Limb (tissue), 2 donors: Measurements from ENCODE around the gene C2orf81.

Experiments used
- DNase-seq, 2 donors: peaks; one replicate each; pipeline ENCODE4 v3.0.0-alpha.2; 2016; ENCODE audit errors: extremely low spot score in 2 of 2

Gene C2orf81

DNA sequence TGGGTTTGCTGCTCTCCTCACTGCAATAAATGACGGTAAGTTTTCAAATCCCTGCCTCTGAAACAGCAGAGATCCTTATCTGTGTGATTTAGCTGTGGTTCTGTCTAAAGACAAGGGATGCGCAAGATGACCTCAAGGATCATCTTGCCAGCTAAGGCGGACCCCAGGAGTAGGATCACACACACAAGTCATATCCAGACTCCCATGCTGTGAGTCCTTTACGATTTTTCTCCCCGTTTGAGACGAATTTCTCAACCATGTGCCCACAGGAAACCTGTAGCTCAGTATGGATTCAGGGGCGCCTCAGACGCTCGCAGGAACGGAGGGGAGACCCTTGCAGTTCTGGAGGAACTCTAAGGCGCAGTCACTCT lies 30.2 kb downstream of the C2orf81 start:
- DNase-seq: no peak

DNA sequence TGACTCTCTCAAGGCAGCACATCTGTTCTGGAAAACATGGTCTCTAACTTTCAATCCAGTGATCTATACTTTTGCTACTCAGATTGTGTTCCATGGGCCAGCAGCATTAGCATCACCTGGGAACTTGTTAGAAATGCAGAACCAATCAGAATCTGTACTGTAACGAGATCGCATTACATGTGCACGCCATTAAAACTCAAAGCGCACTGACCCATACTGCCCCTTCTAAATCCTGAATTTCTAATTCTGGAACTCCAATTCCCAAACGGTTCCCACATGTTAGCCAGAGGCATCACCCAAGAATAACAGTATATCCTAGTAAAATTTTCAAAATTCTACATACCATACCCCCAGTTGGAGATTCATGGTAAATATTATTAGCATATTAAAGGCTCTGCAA lies 30.8 kb downstream of the C2orf81 start:
- DNase-seq: no peak

DNA sequence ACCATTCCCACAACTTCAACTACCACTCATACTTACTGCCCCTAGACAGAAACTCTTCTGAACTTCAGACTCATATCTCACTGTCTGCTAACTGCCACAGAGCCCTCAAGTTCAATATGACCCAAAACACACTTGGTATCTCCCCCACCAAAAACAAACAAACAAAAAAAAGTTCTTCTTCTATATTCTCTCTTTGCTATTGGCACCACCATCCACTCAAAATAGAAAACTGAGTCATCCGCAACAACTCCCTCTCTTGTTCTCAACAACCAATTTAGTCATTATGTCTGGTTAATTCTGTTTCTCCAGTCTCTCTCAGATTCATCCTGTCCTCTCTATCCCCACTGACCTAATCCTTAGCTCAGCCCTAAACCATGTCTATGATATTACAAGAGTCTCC lies 34.1 kb downstream of the C2orf81 start:
- no peak for DNase-seq

DNA sequence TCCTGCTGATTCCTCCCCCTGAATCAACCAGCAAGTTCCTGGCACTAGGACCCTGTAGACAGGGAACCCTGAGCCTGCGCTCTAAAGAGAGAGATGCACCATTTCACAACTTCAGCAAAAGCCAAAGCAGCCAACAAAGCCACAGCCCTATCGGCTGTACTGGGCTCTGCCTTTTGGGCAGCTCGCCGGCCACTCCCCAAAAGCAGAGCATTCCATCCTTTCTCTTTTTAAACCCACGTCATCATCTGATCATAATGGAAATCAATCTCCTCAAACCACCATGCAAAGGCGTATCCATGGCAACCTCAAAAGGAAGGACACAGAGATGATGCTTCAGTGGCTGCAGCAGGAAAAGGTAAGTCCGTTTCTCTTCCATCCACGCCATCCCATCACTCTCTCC lies 36.0 kb downstream of the C2orf81 start:
- DNase-seq: peak in 1 of 2 donors; percentile 37

DNA sequence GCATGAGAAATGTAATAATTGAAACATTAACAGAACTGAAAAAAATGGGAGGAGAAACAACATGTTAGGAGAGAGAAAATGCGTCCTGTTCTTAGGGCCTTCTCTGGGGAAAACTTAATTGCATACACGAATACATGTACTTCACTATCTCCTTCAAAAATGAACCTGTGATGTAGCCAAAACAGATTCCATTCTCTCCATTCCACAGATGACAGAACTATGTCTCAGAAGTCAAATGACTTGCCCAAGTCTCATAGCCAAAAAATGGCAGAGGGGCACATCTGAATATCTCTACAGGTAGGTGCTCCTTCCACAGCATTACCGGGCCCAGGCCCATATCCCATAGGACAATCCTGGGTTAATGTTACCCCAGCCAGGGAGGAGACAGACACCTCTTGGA lies 37.4 kb downstream of the C2orf81 start:
- DNase-seq: no peak

DNA sequence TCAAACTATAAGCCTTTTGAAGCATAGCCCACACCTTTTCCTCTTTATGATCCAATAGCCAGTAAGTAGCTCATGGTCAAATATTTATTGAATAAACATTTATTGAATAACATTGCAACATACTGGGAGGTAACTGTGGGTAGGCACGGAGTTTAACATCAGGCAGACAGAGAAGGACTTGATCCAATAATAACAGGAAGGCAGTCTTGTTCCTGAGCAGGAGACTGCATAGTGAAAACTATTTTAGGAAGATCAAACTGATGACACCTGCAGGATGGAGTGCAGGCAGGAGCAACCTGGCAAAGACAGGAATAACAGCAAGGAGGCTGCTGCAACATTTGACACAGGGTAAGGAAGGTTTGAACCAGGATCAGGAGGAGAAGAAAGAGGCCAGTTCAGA lies 38.2 kb downstream of the C2orf81 start:
- DNase-seq: no peak

DNA sequence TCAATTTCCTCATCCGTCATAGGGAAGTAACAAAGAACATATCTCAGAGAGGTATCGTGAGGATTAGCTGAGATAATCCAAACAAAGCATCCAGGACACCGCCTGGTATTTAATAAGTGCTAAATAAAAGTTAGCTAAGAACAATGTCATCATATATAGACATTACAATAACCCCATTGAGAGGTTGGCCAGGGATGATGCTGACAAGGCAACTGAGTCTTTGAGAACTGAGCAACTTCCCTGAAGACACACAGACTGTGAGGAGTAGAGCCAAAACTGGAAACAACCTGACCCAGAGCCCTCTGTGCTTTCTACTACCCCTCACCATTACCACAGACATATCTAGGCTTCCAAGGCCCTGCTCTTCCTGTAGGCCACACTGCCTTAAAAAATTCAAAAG lies 39.7 kb downstream of the C2orf81 start:
- no peak for DNase-seq

DNA sequence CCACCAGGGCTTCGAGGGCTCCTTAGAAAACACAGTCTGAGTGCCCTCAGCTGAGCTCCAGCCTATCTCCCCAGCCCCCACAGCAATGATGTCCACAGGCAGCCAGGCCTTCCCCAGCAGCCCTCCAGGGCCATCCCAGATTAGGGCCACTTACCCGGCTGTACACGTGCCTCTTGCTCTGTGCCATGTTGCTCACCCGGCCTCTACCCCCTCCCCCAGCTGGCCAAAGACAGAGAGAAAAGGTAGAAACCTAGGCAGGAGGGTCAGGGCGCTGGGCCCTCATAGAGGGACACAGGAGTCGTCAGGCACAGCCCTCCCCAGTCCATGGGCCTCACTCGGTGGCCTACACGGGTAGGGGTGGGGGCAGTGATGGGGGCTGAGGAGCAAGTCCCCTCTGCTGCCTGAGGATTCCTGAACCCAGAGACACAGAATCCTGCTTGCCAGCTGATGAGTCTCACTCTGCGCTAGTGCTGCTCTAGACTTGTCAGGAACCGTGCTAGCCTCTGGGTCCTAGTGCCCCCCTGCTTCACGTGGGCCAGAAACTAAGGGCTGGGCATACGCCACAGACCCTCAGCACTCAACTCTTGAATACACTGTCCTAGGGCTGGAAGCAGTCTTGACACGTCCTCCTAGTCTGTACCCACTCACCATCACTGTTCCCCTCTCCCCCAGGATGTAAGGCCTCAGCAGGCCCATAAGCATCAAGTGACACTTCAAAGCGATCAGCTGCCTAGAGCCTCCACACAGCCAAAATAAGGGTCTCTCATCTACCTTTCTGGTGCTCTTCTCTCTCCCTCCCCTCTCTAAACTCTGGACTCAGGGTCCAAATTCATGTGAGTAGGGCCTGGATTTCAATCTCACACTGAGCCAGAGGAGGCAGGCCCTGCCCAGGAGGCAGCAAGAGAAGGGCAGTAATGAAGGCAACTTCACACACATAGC lies 41.3 kb downstream of the C2orf81 start, which contains the start of gene DCTN1:
Gene DCTN1 (minus strand): TSS at position 461 of the 939 bp plus-strand sequence. CDS start 274 bp downstream, at position 187.
- peak; percentile 48 to 67 for DNase-seq

DNA sequence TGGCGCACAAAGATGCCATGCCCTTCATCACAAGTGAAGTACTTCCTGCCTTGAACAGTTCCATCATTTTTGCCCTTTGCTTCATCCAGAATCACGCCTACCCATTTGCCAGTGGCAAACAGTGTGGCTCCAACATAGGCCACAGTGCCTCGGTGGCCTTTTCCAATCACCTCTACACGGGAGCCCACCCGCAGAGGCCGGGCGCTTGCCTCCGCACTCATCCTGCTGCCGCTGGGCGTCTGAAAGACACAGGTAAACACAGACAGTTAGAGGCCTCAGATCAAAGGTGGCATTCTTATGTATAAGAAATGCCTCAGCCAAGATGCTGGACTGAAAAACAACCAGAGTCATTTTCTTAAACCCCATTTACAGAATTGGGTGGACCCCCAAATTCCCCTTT lies 43.4 kb downstream of the C2orf81 start:
- no peak for DNase-seq

DNA sequence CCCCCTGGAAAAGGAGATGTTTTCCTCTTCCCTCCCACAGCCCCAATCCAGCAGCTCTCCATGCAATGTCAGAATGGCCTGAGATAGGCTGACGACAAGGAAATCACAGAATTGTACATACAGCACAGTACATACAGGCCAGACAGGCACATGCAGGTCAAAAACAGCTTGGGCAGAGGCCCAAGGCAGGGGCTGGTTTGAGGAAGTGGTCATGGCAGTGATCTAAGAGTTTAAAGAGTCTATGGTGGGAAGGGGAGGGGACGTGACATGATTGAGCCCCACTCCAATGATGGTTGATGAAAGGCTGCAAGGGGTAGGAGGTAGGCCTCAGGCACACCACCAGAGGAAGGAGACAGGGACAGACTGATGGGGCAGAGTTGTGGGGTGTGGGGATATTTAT lies 45.6 kb downstream of the C2orf81 start:
- no peak for DNase-seq

DNA sequence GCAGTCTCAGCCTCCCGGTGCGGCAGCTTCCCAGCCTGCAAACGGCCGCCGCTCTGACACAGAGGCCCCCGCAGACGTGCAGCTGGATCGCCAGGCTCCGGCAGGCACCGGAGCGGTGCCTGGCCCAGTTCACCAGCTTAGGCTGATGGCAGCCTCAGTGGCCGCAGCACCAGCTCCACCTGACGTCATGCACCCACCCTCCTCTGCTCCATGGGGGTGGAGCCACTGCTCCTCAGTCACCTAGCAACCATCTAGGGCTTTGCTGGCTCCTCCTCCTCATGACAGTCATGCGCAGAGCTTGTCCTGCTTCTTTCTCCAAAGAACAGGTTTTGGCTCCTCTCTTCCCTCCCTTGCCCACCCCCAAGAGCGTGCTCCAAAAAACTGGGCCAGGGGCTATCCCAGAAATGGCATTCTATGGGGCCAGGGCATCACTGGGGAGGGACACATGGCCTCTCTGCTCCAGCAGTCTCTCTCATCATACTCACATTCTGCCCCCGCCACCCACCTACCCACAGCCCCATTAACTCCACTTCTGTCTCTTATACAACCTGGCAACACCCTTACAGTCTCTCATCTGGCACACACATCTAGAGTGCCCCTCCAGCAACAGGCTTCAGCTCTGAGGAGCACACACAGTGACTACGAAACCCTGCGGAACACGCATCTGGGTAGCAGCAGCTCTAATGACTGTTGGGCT lies 46.8 kb downstream of the C2orf81 start:
- DNase-seq: peak; percentile 80 to 85

DNA sequence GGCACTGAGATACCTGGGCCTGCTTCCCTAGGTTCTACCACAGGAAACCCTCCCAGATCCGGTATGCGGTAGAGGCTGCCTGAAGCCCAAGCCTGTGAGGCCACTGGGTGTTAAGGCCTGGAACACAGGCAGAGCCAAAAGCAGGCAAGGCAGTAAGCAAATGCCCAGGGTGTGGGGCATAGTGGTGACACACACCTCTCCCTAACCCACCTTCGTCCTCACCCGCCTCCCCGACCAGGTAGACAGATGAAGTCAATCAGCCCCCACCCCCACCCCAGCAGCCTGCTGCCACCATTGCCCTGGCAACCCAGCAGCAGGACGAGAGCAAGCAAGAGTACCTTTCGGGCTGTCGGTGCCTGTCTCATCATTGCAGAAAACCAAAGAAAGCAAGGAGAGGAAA lies 47.4 kb downstream of the C2orf81 start:
- DNase-seq: peak in 1 of 2 donors; percentile 40

DNA sequence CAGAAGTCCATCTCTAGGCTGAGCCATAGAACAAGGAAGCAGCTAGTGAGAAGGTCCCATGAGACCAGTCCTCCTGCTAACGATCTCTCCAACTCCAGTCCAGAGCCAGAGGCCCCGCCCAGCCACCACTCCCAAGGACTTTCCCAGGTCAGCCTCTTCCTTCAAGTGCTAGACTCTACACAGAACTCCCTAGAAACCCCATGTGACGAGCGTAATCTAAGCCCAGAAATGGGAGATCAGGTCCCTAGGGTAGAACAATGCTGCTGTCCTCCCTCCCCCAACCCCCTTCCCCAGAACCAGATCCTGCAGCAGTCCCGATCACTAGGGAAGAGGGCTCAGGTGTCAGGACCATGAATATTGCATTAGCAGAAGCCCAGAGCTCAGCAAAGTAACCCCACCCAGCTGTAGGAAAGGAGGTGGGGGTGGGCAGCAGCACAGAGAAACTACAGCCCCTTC lies 48.2 kb downstream of the C2orf81 start:
- peak in 1 of 2 donors; percentile 32 for DNase-seq

DNA sequence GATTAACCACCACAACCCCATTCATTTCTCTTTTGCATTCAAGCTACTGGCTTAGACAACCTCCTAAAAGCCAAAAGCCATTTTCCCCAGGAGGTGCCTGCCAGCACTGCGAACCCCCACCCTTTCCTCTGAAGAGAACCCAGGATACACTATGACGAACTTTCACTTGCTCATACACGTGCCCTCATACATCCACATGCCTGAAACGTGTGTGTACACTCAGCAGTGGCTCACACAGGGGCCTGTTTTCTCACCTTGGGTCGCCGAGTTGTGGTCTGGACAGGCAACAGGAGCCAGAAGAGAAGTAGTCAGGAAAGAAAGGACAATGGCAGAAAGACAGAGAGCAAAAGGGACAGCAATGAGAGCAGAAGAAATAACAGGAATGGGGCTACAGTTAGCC lies 48.7 kb downstream of the C2orf81 start:
- DNase-seq: no peak

DNA sequence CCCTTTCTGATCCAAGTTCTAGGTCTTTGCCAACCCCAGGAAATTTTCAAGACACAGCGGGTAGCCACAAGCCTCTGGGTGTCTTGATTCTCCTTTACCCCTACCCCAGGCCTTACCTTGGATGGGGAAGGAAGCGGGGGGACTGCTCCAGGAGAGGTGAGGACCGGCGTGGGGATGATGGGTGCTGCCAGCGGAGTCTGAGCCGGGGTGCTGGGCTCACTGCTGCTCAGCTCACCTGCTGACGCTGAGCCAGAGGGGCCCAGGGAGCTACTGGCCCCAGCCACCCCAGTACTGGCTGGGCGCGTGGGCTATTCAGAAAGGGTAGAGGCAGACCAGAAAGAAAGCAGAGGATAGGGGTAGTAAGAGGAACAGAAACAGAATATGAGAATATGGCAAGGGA lies 50.0 kb downstream of the C2orf81 start:
- no peak for DNase-seq

DNA sequence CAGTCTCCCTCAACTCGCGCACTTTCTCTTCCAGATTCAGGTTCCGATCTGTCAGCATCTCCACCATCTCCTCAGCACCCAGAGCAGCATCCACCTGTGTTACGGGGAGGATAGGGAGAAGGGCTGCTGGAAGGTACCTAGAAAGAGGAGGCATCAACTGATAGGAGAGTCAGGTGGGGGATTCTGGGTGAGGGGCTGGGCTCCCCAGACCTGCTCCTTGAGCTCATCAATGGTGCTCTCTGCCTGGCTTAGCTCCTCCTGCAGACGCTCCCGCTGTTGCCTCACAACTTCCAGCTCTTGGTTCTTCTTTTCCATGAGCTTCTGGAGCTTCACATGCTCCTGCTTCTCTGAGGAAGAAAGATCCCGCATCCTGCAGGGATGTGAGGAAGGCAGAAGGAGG lies 51.4 kb downstream of the C2orf81 start:
- no peak for DNase-seq

DNA sequence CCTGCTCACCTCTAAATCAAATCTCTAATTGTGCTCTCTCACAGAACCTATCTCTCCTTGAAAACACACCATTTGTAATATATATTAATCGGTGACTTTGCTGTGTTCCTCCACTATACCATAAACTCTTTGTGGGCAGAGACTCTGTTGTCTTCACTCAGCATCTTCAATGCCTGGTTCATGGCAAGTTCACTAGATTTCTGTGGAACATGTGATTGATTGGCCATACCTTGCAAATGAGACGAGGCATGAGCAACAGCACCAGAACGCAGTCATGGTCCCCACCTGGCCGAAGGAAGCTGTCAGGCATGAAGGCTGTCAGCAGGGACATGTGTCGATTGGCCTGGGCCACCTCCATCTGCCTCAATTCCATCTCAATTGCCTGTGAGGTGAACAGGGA lies 52.9 kb downstream of the C2orf81 start:
- DNase-seq: no peak

DNA sequence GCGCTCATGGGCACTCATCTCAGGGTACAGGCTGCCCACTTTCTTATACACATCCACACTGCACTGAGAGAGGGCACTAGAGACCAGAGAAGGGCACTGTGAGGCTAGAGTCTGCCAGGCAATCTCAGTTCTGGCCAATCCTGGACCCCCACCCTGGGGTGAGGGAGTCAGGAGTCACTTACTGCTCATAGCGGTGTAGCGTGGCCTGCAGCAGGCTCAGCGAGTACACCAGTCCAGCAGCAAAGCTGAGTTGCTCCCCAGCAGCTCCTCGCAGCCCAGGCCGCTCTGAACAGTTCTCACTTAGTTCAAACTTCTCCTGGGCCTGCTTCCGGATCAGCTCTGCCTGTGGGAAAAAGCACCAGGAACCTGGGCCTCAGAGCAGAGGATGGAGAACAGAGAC lies 53.6 kb downstream of the C2orf81 start:
- no peak for DNase-seq

DNA sequence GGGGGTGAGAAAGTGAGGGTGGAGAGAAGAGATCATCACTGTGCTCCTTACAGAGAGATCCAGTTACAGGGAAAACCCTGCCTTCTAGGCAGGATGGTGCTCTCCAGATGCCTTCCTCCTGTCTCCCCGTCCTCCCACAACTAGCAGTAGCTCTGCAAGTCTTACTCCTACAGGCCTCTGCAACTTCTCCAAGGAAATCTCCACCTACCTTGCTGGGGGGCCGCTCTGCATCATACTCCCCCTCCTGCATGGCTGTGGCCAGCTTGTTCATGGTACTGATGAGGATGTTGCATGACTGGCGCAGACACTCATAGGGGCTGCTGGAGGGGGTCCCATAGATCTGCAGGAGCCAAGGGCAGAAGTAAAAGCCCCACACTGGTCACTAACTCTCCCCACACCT lies 55.4 kb downstream of the C2orf81 start:
- DNase-seq: no peak

DNA sequence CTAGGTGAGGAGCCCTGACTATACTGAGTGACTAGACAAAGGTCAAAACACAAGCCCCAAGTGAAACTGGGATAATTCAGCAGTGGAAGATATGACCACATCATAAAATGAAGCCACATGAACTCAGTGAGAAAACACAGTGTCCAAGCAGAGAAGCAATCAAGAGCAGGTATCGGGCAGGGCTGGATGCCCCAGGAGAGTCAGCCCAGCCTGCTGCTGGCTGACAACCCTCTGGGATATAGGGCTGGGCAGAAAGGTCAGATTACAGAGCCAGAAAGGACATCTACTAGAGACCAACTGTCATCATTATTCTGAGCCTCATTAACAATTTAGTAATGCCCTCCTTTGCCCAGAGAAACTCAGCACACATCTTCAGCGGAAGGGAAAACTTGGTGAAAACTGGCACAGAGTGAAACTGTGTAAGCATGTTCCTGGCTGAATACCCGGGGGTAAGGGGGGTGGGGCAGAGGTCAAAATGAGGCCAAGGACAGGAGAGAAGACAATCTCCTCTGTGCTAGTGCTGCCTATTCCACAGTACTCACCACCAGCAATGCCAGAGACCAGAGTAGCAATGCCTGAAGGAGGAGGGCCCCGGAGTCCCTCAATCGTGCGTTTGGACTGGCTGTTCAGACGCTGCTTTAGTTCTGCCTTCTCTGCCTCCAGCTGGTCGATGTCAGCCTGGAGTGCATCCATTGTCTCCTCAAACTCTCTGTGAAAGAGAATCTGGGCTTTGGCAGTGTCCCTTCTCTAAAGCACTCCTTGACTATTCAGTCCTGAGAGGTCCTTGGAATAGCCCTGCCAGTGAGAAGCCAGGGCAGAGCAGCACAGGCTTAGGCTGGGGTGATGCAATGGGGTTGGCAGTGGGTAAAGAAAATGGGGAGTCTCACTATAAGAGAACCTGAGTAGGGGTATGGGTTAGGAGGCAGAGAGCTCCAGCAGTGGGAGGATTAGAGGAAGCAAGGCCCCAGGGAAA lies 56.6 kb downstream of the C2orf81 start:
- no peak for DNase-seq
